Naive thymus-derived CD8-positive, alpha-beta T cell (primary cell): Measurements from ENCODE around the gene CBX5. TPM values are rescaled to one million over a fixed set of nuclear protein-coding genes. Genes with fewer than 3 reads are reported as not detected.
"Not testable (repeated sequence)": the region's sequence is repeated elsewhere in the genome, so short reads cannot be mapped to it uniquely, and the experiment has no call there.

Source experiments
- ATAC-seq, 2 donors: fragments of 150-1000 bp; cut with Tn5 transposase in 1 of 2; sonication (Bioruptor Pico), chemical (Tn5 transposase) in 1 of 2; 1 replicate in 1 of 2; 2 replicates in 1 of 2; pipeline ENCODE4 v1.10.0; 2021; ENCODE audit warnings: mild to moderate bottlenecking in 2 of 2, moderate library complexity in 2 of 2
- POLR2A ChIA-PET: fragments of 350-600 bp; sonication (Branson Sonifier 250); formaldehyde crosslinking; loops from one replicate; lab custom pipeline; 2021; ENCODE audit warnings: antibody characterized with exemption; lab: Charles Lee
- DNase-seq, 10 donors: peaks; one replicate each; pipeline versions ENCODE4 v3.0.0 to v3.0.0-alpha.2; 2020 to 2022
- H3K27ac Mint-ChIP-seq, 10 donors: one replicate each; pipeline ENCODE4 v1.8.0; 2020 to 2022; ENCODE audit warnings: mild to moderate bottlenecking in 10 of 10, mixed read lengths in 10 of 10, moderate library complexity in 4 of 10, inconsistent platforms in 1 of 10
- H3K27me3 Mint-ChIP-seq, 5 donors: one replicate each; pipeline ENCODE4 v1.8.0; 2021 to 2022; ENCODE audit warnings: mixed read lengths in 5 of 5
- H3K36me3 Mint-ChIP-seq, 3 donors: one replicate each; pipeline ENCODE4 v1.8.0; 2020 to 2022; ENCODE audit warnings: mixed read lengths in 3 of 3, mild to moderate bottlenecking in 2 of 3, inconsistent platforms in 1 of 3
- H3K4me1 Mint-ChIP-seq, 4 donors: one replicate each; pipeline ENCODE4 v1.8.0; 2021 to 2022; ENCODE audit warnings: mixed read lengths in 4 of 4
- H3K4me3 Mint-ChIP-seq, 10 donors: one replicate each; pipeline ENCODE4 v1.8.0; 2020 to 2022; ENCODE audit warnings: mild to moderate bottlenecking in 10 of 10, mixed read lengths in 10 of 10, moderate library complexity in 6 of 10, inconsistent platforms in 1 of 10
- H3K9me3 Mint-ChIP-seq, 9 donors: one replicate each; pipeline ENCODE4 v1.8.0; 2020 to 2022; ENCODE audit warnings: mixed read lengths in 9 of 9, mild to moderate bottlenecking in 3 of 9, inconsistent platforms in 1 of 9, moderate library complexity in 1 of 9
- polyA plus RNA-seq, 3 donors: library from polyadenylated mRNA; unstranded; fragments of 300-500 nt; fragmentation: Illumina TruSeq; gene quantifications; one replicate each; pipeline ENCODE4 v1.2.3, GENCODE V29; 2021
- total RNA-seq, 8 experiments: library from RNA in 2 of 8; stranded (reverse) in 2 of 8; gene quantifications; one replicate each; pipeline ENCODE4 v1.2.3 and lab custom pipeline; 2021 to 2026

CBX5 gene
- total and polyA plus RNA-seq, 5 experiments from 2014 or later = 23.7 to 70.5 (median 34.4) TPM

DNA sequence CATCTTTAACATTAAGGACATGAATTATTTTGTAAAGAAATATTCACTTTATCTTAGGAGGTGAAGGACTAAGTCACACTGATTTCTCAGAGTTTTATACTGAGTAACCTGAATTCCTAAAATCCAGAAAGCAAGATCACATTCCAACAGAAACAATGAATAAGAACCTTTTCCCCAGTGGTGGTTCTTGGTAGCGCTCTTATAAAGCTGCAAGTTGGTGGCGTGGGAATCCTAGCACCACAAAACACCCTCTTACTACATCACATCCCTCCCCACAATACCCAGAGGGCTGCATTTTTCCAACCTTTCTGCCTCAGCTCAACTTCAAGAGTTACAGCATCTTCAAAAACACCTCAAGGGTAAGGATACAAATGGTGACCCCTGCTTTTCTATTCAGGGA, 47.1 kb downstream of the CBX5 start:
- Mint-ChIP-seq H3K36me3 (peaks cover 0 to 30% (median 4%) of the 10 kb centered on the region in 3 donors), H3K27me3 (no peaks in the 10 kb centered on the region), H3K9me3 (no peaks in the 10 kb centered on the region), H3K4me3 (no peak overlapping the region), H3K4me1 (peaks cover 0 to 8% (median 4%) of the 10 kb centered on the region in 4 donors), H3K27ac (peak overlapping the region in 1 of 10 donors; percentile 7)
- POLR2A ChIA-PET = no interaction called here
- ATAC-seq (no peak), DNase-seq (no peak)

GRCh38 chr12:54231269-54231668, 48.7 kb downstream of the CBX5 start:
- not testable (repeated sequence) for ATAC-seq, H3K27ac Mint-ChIP-seq, DNase-seq, H3K9me3 Mint-ChIP-seq, H3K4me3 Mint-ChIP-seq, H3K27me3 Mint-ChIP-seq
- POLR2A ChIA-PET = interaction anchor here (0.6 kb wide), 1 partner anchor 176 kb away, joined by 3 read pairs; no protein-coding TSS in a partner anchor
- Mint-ChIP-seq H3K36me3 (peaks cover 0 to 21% (median 0%) of the 10 kb centered on the region in 3 donors), H3K4me1 (peaks cover 0 to 13% (median 7%) of the 10 kb centered on the region in 4 donors)

GRCh38 chr12:54230555-54230954, 49.4 kb downstream of the CBX5 start:
- Mint-ChIP-seq H3K36me3 (peaks cover 0 to 13% (median 0%) of the 10 kb centered on the region in 3 donors), H3K27me3 (no peaks in the 10 kb centered on the region), H3K9me3 (no peaks in the 10 kb centered on the region), H3K27ac (peak overlapping the region in 2 of 10 donors; percentile 10 to 39), H3K4me1 (peaks cover 0 to 13% (median 7%) of the 10 kb centered on the region in 4 donors), H3K4me3 (no peak overlapping the region)
- DNase-seq = no peak
- ATAC-seq = no peak
- POLR2A ChIA-PET = no interaction called here

DNA sequence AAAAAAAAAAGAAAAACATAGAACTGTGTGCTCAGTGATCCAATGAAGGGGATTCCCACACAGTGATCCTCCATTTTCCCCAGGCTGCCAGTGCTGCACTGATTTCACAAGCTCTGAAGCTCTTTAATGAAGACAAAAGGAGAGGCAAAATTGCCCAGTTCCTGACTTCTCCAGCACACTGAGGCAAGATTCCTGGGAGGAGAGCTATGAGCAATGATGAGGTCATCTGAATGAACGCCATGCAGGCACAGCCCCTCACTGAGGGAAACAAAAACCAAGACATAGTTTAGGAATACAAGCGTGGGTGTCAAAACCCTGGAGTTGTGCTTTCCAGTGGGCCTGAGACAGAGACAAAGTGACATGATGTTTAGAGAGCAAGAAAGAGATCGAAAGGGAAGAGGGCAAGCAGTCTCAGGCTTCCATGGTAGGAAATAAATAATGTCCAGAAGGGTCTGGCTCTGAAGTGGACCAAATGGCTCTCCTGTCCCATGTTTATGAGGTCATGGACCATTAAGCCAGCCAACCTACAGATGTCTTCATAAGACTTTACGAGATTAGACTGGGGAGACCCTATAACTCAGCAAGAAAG, 50.2 kb downstream of the CBX5 start:
- no peak for ATAC-seq
- Mint-ChIP-seq H3K36me3 (peaks cover 0 to 9% (median 0%) of the 10 kb centered on the region in 3 donors), H3K9me3 (no peaks in the 10 kb centered on the region), H3K27ac (no peak overlapping the region), H3K4me1 (peaks cover 0 to 13% (median 7%) of the 10 kb centered on the region in 4 donors), H3K4me3 (no peak overlapping the region), H3K27me3 (no peaks in the 10 kb centered on the region)
- POLR2A ChIA-PET = interaction anchor here (0.7 kb wide), 2 partner anchors 23 to 260 kb away, joined by 3 read pairs; no protein-coding TSS in a partner anchor
- DNase-seq = no peak

- H3K36me3 Mint-ChIP-seq = peaks cover 0 to 6% (median 0%) of the 10 kb centered on the region in 3 donors
- H3K27ac Mint-ChIP-seq = peak overlapping the region in 3 of 10 donors; percentile 3 to 42 (median 39)
- POLR2A ChIA-PET = no interaction called here
- peaks cover 0 to 13% (median 7%) of the 10 kb centered on the region in 4 donors for H3K4me1 Mint-ChIP-seq
- H3K9me3 Mint-ChIP-seq = no peaks in the 10 kb centered on the region
- H3K4me3 Mint-ChIP-seq = no peak overlapping the region
- no peaks in the 10 kb centered on the region for H3K27me3 Mint-ChIP-seq
- ATAC-seq (no peak), DNase-seq (no peak)
Observed at GRCh38 chr12:54228471-54228870, 51.5 kb downstream of the CBX5 start.

DNA sequence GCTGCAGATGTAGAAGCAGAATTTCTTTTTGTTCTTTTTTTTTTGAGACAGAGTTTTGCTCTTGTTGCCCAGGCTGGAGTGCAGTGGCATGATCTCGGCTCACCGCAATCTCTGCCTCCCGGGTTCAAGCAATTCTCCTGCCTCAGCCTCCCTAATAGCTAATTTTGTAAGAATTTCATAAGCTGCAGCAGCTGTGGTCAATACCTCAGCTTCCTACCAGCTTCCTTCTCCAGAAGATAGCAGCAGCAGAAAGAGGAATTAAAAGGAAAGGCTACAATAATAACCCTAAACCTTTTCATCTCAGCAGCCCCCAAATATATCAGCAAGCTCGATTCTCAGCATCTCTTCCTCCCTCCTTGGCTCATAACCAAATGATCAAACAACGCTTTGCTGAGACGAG, 52.0 kb downstream of the CBX5 start:
- DNase-seq, H3K36me3 Mint-ChIP-seq, H3K4me3 Mint-ChIP-seq, ATAC-seq, H3K27me3 Mint-ChIP-seq, H3K9me3 Mint-ChIP-seq, POLR2A ChIA-PET: not testable (repeated sequence)
- Mint-ChIP-seq H3K27ac (peak overlapping the region in 2 of 10 donors; percentile 3 to 42), H3K4me1 (peaks cover 0 to 13% (median 7%) of the 10 kb centered on the region in 4 donors)

GRCh38 chr12:54227376-54227775, 52.5 kb downstream of the CBX5 start:
- POLR2A ChIA-PET = no interaction called here
- Mint-ChIP-seq H3K9me3 (no peaks in the 10 kb centered on the region), H3K4me3 (no peak overlapping the region), H3K36me3 (peaks cover 0 to 6% (median 0%) of the 10 kb centered on the region in 3 donors), H3K27ac (peak overlapping the region in 3 of 10 donors; percentile 23 to 43 (median 29)), H3K4me1 (peaks cover 0 to 13% (median 7%) of the 10 kb centered on the region in 4 donors), H3K27me3 (no peaks in the 10 kb centered on the region)
- no peak for DNase-seq
- ATAC-seq = no peak

GRCh38 chr12:54225666-54226065, 54.3 kb downstream of the CBX5 start:
- peaks cover 0 to 5% (median 0%) of the 10 kb centered on the region in 3 donors for H3K36me3 Mint-ChIP-seq
- no peaks in the 10 kb centered on the region for H3K9me3 Mint-ChIP-seq
- ATAC-seq (no peak), DNase-seq (no peak)
- no peak overlapping the region for H3K27ac Mint-ChIP-seq
- POLR2A ChIA-PET = interaction anchor here (0.6 to 0.7 kb wide), 2 partner anchors 11 to 17 kb away, joined by 6 read pairs; no protein-coding TSS in a partner anchor
- no peaks in the 10 kb centered on the region for H3K27me3 Mint-ChIP-seq
- no peak overlapping the region for H3K4me3 Mint-ChIP-seq
- peaks cover 0 to 13% (median 7%) of the 10 kb centered on the region in 4 donors for H3K4me1 Mint-ChIP-seq

- peaks cover 0 to 6% (median 3%) of the 10 kb centered on the region in 5 donors for H3K27me3 Mint-ChIP-seq
- H3K9me3 Mint-ChIP-seq = no peaks in the 10 kb centered on the region
- DNase-seq (no peak), ATAC-seq (no peak)
- POLR2A ChIA-PET = interaction anchor here (1.5 kb wide), 1 partner anchor 56 kb away, joined by 3 read pairs; no protein-coding TSS in a partner anchor
- peaks cover 0 to 20% (median 9%) of the 10 kb centered on the region in 4 donors for H3K4me1 Mint-ChIP-seq
- no peak overlapping the region for H3K27ac Mint-ChIP-seq
- H3K4me3 Mint-ChIP-seq = no peak overlapping the region
- peaks cover 0 to 2% (median 0%) of the 10 kb centered on the region in 3 donors for H3K36me3 Mint-ChIP-seq
Observed at GRCh38 chr12:54222609-54223008, 57.3 kb downstream of the CBX5 start.

- DNase-seq = no peak
- H3K4me1 Mint-ChIP-seq = peaks cover 8 to 26% (median 17%) of the 10 kb centered on the region in 4 donors
- H3K9me3 Mint-ChIP-seq = no peaks in the 10 kb centered on the region
- ATAC-seq = no peak
- no peak overlapping the region for H3K4me3 Mint-ChIP-seq
- no peak overlapping the region for H3K27ac Mint-ChIP-seq
- POLR2A ChIA-PET = interaction anchor here (1.5 kb wide), 1 partner anchor 57 kb away, joined by 3 read pairs; no protein-coding TSS in a partner anchor
- H3K36me3 Mint-ChIP-seq = no peaks in the 10 kb centered on the region
- peaks cover 0 to 9% (median 6%) of the 10 kb centered on the region in 5 donors for H3K27me3 Mint-ChIP-seq
Observed at GRCh38 chr12:54221402-54221984, 58.4 kb downstream of the CBX5 start.

GRCh38 chr12:54220567-54220966, 59.4 kb downstream of the CBX5 start:
- no peak for DNase-seq
- no peak overlapping the region for H3K27ac Mint-ChIP-seq
- ATAC-seq = no peak
- H3K27me3 Mint-ChIP-seq = peaks cover 0 to 9% (median 6%) of the 10 kb centered on the region in 5 donors
- peaks cover 14 to 36% (median 25%) of the 10 kb centered on the region in 4 donors for H3K4me1 Mint-ChIP-seq
- POLR2A ChIA-PET = no interaction called here
- no peak overlapping the region for H3K4me3 Mint-ChIP-seq
- no peaks in the 10 kb centered on the region for H3K9me3 Mint-ChIP-seq
- no peaks in the 10 kb centered on the region for H3K36me3 Mint-ChIP-seq

GRCh38 chr12:54220092-54220557, 59.8 kb downstream of the CBX5 start:
- POLR2A ChIA-PET = interaction anchor here (0.7 kb wide), 2 partner anchors 48 to 148 kb away, joined by 4 to 6 read pairs; no protein-coding TSS in a partner anchor
- peak; percentile 40 to 46 for ATAC-seq

More at GRCh38 chr12:54220092-54220557, 59.8 kb downstream of the CBX5 start:
- Mint-ChIP-seq H3K27me3 (peaks cover 0 to 9% (median 6%) of the 10 kb centered on the region in 5 donors), H3K27ac (no peak overlapping the region), H3K4me1 (peaks cover 15 to 40% (median 29%) of the 10 kb centered on the region in 4 donors), H3K4me3 (no peak overlapping the region), H3K9me3 (no peaks in the 10 kb centered on the region), H3K36me3 (no peaks in the 10 kb centered on the region)
- DNase-seq = peak; percentile 45 to 77 (median 60)
